Erythroblast (primary cell): ENCODE results near the gene RPL15.

Experiments used
- GATA1 ChIP-seq: IDR thresholded peaks from 2 replicates; pipeline ENCODE4 v1.6.1; 2011; ENCODE audit warnings: low read depth, mild to moderate bottlenecking, control low read depth, low read length, moderate library complexity
- POLR2A ChIP-seq: IDR thresholded peaks from 2 replicates; pipeline ENCODE4 v1.6.1; 2011; ENCODE audit warnings: mild to moderate bottlenecking, low read length

DNA sequence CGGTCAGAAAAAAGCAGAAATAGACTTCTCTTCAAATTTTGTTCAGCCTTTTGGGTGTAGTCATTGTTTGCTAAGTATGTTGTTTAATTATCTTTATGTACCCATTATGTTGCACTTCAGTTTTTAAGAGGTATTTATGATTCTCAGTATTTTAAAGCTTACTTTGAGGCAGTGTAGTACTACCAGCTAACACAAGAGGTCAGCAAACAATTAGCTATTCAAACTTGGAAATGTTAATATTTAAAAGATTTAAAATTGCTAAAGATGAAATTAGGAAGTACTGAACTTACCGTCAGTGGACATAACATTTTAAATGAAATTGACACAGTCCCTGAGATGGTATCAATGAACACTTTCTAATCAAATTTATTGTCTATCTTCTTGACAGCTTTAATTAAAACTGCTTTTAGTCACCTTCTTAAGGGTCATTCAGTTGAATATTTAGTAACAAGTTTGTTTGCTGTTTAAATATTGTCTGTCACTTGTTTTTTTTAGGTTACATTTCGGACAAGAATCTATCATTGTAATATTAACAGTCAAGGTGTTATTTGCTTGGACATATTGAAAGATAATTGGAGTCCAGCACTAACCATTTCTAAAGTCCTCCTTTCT is 28.2 kb upstream of the RPL15 start:
- TF ChIP-seq POLR2A, result no peak
- no peak for TF ChIP-seq GATA1
